Limb (tissue), 2 donors: ENCODE results near the gene LDB2.

Source experiments
- DNase-seq, 2 donors: peaks; one replicate each; pipeline ENCODE4 v3.0.0-alpha.2; 2016; ENCODE audit errors: extremely low spot score in 2 of 2

Gene LDB2

GRCh38 chr4:16804581-16804980 lies 93.9 kb downstream of the LDB2 start:
- no peak for DNase-seq

GRCh38 chr4:16802044-16802443 lies 96.4 kb downstream of the LDB2 start:
- DNase-seq: no peak

- DNase-seq: no peak
Observed at GRCh38 chr4:16801356-16801755, 97.1 kb downstream of the LDB2 start.

GRCh38 chr4:16794816-16795445 lies 103.5 kb downstream of the LDB2 start:
- DNase-seq: peak; percentile 45 to 65

GRCh38 chr4:16791460-16791859 lies 107.0 kb downstream of the LDB2 start:
- DNase-seq: no peak

- no peak for DNase-seq
Observed at GRCh38 chr4:16790508-16790907, 107.9 kb downstream of the LDB2 start.

GRCh38 chr4:16788868-16789267 lies 109.6 kb downstream of the LDB2 start:
- DNase-seq: no peak

- DNase-seq: no peak
Observed at GRCh38 chr4:16785793-16786527, 112.5 kb downstream of the LDB2 start.

GRCh38 chr4:16783119-16783518 lies 115.3 kb downstream of the LDB2 start:
- DNase-seq: no peak

- DNase-seq: no peak
Observed at GRCh38 chr4:16779028-16779675, 119.3 kb downstream of the LDB2 start.

GRCh38 chr4:16777726-16778125 lies 120.7 kb downstream of the LDB2 start:
- no peak for DNase-seq

GRCh38 chr4:16775411-16776154 lies 122.9 kb downstream of the LDB2 start:
- DNase-seq: no peak

GRCh38 chr4:16772366-16772850 lies 126.0 kb downstream of the LDB2 start:
- peak in 1 of 2 donors; percentile 59 for DNase-seq

- no peak for DNase-seq
Observed at GRCh38 chr4:16770710-16771285, 127.6 kb downstream of the LDB2 start.

GRCh38 chr4:16767861-16768260 lies 130.6 kb downstream of the LDB2 start:
- DNase-seq: no peak

GRCh38 chr4:16767251-16767650 lies 131.2 kb downstream of the LDB2 start:
- no peak for DNase-seq

- no peak for DNase-seq
Observed at GRCh38 chr4:16765546-16765945, 132.9 kb downstream of the LDB2 start.

GRCh38 chr4:16764622-16765021 lies 133.8 kb downstream of the LDB2 start:
- DNase-seq: no peak

GRCh38 chr4:16760617-16761363 lies 137.7 kb downstream of the LDB2 start:
- no peak for DNase-seq

GRCh38 chr4:16759931-16760582 lies 138.4 kb downstream of the LDB2 start:
- peak in 1 of 2 donors; percentile 26 for DNase-seq
